ENCODE measurements around the gene CYSRT1. TPM values are rescaled to one million over a fixed set of nuclear protein-coding genes. Genes with fewer than 3 reads are reported as not detected.
A peak's percentile ranks its signal among the peaks of the same experiment; 100 is the strongest.

CYSRT1 gene
- polyA plus RNA-seq, 1 donor (not counting 4 experiments of a cell fraction or from before 2014, with no cell fraction given): 0.80 TPM

- no peaks in the 10 kb centered on the region for H3K9me1 ChIP-seq (ENCODE audit: control insufficient read depth, extremely low read depth, insufficient read depth, low read length)
- no peak for TF ChIP-seq EZH2 (IDR thresholded peaks at IDR 0.05; ENCODE audit: low read length)
- peak; percentile 75 to 87 (median 87) for TF ChIP-seq CTCF (optimal IDR thresholded peaks at IDR 0.05 in 1 of 3, IDR thresholded peaks at IDR 0.05 in 1 of 3, conservative IDR thresholded peaks at IDR 0.05 in 1 of 3; ENCODE audit: extremely low read depth in 1 of 3, insufficient read depth in 2 of 3, low read length in 3 of 3)
- dilution Hi-C loops (cut with MboI; ENCODE audit: extremely low pct_ligation_motif_present, low sequenced_read_pairs): no loop called here
- peak; percentile 17 for FAIRE-seq
- H2AFZ ChIP-seq (ENCODE audit: control insufficient read depth, low read length): no peak overlapping the region
- DNase-seq (ENCODE audit: low read depth, low spot score): no peak
- no peak overlapping the region for H3K4me3 ChIP-seq (ENCODE audit: control insufficient read depth in 2 of 3, extremely low read depth in 1 of 3, insufficient read depth in 2 of 3, low read depth in 1 of 3, low read length in 3 of 3)
- no peak overlapping the region for H3K27ac ChIP-seq (ENCODE audit: control insufficient read depth, insufficient read depth, low read length)
- H3K79me2 ChIP-seq (ENCODE audit: control insufficient read depth, insufficient read depth, low read length): no peaks in the 10 kb centered on the region
- peaks cover 38% of the 10 kb centered on the region for H3K27me3 ChIP-seq (ENCODE audit: control insufficient read depth, extremely low read depth, insufficient read depth, low read length)
- peaks cover 9% of the 10 kb centered on the region for H4K20me1 ChIP-seq (ENCODE audit: control insufficient read depth, extremely low read depth, insufficient read depth, low read length)
- H3K4me1 ChIP-seq (ENCODE audit: control insufficient read depth, extremely low read depth, insufficient read depth, low read length): no peaks in the 10 kb centered on the region
- no peak overlapping the region for H3K9ac ChIP-seq (ENCODE audit: control insufficient read depth, extremely low read depth, insufficient read depth, low read length)
- peaks cover 2 to 7% of the 10 kb centered on the region in 2 experiments for H3K36me3 ChIP-seq (ENCODE audit: control insufficient read depth in 2 of 2, extremely low read depth in 1 of 2, insufficient read depth in 2 of 2, low read length in 2 of 2)
- H3K4me2 ChIP-seq (ENCODE audit: control insufficient read depth, extremely low read depth, insufficient read depth, low read depth, low read length): no peak overlapping the region
- H3K9me3 ChIP-seq (ENCODE audit: control insufficient read depth, low read depth, low read length): no peaks in the 10 kb centered on the region
Observed at GRCh38 chr9:137176302-137177182, 48.4 kb upstream of the CYSRT1 start.

GRCh38 chr9:137178201-137178938 is 46.6 kb upstream of the CYSRT1 start:
- Histone ChIP-seq H2AFZ (ENCODE audit: control insufficient read depth, low read length) (no peak overlapping the region), H3K4me2 (ENCODE audit: control insufficient read depth, extremely low read depth, insufficient read depth, low read depth, low read length) (no peak overlapping the region), H3K9ac (ENCODE audit: control insufficient read depth, extremely low read depth, insufficient read depth, low read length) (no peak overlapping the region), H3K4me1 (ENCODE audit: control insufficient read depth, extremely low read depth, insufficient read depth, low read length) (no peaks in the 10 kb centered on the region), H3K27me3 (ENCODE audit: control insufficient read depth, extremely low read depth, insufficient read depth, low read length) (peaks cover 22% of the 10 kb centered on the region), H3K27ac (ENCODE audit: control insufficient read depth, insufficient read depth, low read length) (no peak overlapping the region), H3K79me2 (ENCODE audit: control insufficient read depth, insufficient read depth, low read length) (no peaks in the 10 kb centered on the region), H3K9me1 (ENCODE audit: control insufficient read depth, extremely low read depth, insufficient read depth, low read length) (no peaks in the 10 kb centered on the region), H3K4me3 (ENCODE audit: control insufficient read depth in 2 of 3, extremely low read depth in 1 of 3, insufficient read depth in 2 of 3, low read depth in 1 of 3, low read length in 3 of 3) (no peak overlapping the region), H3K36me3 (ENCODE audit: control insufficient read depth in 2 of 2, extremely low read depth in 1 of 2, insufficient read depth in 2 of 2, low read length in 2 of 2) (peaks cover 8 to 15% of the 10 kb centered on the region in 2 experiments), H4K20me1 (ENCODE audit: control insufficient read depth, extremely low read depth, insufficient read depth, low read length) (peaks cover 9% of the 10 kb centered on the region), H3K9me3 (ENCODE audit: control insufficient read depth, low read depth, low read length) (no peaks in the 10 kb centered on the region)
- dilution Hi-C loops (cut with MboI; ENCODE audit: extremely low pct_ligation_motif_present, low sequenced_read_pairs): no loop called here
- no peak for DNase-seq (ENCODE audit: low read depth, low spot score)
- no peak for TF ChIP-seq EZH2 (IDR thresholded peaks at IDR 0.05; ENCODE audit: low read length)
- TF ChIP-seq CTCF (optimal IDR thresholded peaks at IDR 0.05 in 1 of 3, IDR thresholded peaks at IDR 0.05 in 1 of 3, conservative IDR thresholded peaks at IDR 0.05 in 1 of 3; ENCODE audit: extremely low read depth in 1 of 3, insufficient read depth in 2 of 3, low read length in 3 of 3): no peak
- no peak for FAIRE-seq
